ENCODE measurements around the gene ENAM.
A peak's percentile ranks its signal among the peaks of the same experiment; 100 is the strongest.

ENAM gene

DNA sequence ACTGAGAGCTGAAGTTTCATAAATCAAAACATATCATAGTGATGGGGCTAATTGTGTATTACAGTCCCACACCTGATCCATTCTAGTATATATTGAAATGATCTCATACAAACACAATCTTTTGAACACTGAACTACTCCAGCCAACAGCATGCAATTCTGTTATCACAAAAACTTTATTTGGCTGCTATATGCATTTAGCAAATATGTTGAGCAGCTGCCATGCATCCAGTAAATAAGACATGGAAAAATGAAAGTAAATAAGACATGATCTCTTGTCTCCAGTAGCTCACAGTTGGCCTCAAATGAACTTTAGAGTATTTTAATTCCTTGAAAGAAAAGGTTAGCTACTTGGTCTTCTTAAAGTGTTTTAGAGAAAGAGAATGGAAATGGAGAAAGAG lies 34.3 kb upstream of the ENAM start:
- no peak overlapping the region for H3K4me3 ChIP-seq (ENCODE audit: low read depth, low read length)
- TF ChIP-seq, protein P1, sequence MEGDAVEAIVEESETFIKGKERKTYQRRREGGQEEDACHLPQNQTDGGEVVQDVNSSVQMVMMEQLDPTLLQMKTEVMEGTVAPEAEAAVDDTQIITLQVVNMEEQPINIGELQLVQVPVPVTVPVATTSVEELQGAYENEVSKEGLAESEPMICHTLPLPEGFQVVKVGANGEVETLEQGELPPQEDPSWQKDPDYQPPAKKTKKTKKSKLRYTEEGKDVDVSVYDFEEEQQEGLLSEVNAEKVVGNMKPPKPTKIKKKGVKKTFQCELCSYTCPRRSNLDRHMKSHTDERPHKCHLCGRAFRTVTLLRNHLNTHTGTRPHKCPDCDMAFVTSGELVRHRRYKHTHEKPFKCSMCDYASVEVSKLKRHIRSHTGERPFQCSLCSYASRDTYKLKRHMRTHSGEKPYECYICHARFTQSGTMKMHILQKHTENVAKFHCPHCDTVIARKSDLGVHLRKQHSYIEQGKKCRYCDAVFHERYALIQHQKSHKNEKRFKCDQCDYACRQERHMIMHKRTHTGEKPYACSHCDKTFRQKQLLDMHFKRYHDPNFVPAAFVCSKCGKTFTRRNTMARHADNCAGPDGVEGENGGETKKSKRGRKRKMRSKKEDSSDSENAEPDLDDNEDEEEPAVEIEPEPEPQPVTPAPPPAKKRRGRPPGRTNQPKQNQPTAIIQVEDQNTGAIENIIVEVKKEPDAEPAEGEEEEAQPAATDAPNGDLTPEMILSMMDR (IDR thresholded peaks at IDR 0.05; ENCODE audit: borderline replicate concordance, insufficient read depth, low read depth, low read length): no peak

DNA sequence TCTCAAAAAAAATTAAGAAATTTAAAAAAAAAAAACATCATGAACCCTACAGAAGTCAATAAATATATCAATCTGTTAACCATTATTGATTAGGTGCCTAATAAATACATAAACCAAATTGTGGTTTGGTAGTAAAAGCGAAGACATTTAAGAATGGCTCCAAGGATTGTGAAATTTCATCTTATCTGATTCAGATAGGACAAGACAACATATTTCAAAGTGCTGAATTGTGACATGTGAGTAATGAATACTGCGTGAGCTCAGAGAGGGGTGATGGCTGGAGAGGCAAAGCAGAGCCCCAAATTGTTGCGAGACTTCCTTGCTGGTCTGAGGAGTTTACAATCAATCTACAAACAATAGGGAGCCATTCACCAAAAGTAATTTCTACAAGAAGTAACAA lies 28.2 kb upstream of the ENAM start:
- TF ChIP-seq, protein P1 (IDR thresholded peaks at IDR 0.05; ENCODE audit: borderline replicate concordance, insufficient read depth, low read depth, low read length): no peak
- no peak overlapping the region for H3K4me3 ChIP-seq (ENCODE audit: low read depth, low read length)

DNA sequence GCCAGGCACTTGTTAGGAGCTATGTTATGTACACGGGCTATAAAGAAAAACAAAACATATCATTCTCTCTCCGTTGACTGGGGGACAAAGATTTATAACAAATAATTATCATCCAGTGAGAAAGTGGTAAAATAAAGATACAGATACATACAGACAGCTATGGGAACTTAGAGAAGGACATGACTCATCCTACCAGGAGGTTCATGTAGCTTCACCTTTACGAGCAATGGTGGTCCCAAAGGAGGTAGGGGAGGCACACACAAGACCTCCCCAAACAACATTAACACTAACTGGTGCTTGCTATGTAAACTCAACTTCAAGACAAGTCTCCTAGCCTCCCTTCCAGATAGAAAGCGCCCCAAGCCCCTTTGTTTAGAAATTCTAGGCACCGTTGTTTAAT lies 27.6 kb upstream of the ENAM start:
- TF ChIP-seq, protein P1 (IDR thresholded peaks at IDR 0.05; ENCODE audit: borderline replicate concordance, insufficient read depth, low read depth, low read length): no peak

DNA sequence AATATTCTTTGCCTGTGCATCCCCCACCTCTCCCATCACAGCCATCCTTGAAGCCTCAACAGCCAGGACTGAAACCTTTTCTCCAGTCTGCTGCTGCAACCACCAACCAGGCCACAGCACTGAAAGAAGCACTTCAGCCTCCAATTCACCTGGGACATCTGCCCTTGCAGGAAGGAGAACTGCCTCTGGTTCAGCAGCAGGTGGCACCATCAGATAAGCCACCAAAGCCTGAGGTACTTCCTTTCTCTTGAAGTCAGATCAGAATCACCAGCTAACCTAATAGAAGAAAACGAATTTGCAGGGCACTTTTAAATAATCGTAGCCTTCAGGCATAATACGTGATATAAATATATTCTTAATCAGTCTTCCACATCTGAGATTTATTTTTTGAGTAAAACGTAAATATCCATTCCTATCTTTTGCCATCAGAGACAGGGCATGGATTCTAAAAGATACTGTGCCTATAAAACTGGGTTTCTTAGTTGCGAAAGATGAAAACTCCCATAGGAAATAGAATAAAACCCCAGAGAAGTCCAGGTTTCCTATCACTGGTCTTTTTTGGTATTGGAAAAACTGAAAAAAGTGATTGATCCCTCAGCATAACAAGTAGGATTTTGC lies 27.0 kb upstream of the ENAM start:
- TF ChIP-seq, protein P1 (IDR thresholded peaks at IDR 0.05; ENCODE audit: borderline replicate concordance, insufficient read depth, low read depth, low read length): peak; percentile 79
- H3K4me3 ChIP-seq (ENCODE audit: low read depth, low read length): no peak overlapping the region

More for the DNA sequence above, 27.6 kb upstream of the ENAM start:
- no peak overlapping the region for H3K4me3 ChIP-seq (ENCODE audit: low read depth, low read length)

DNA sequence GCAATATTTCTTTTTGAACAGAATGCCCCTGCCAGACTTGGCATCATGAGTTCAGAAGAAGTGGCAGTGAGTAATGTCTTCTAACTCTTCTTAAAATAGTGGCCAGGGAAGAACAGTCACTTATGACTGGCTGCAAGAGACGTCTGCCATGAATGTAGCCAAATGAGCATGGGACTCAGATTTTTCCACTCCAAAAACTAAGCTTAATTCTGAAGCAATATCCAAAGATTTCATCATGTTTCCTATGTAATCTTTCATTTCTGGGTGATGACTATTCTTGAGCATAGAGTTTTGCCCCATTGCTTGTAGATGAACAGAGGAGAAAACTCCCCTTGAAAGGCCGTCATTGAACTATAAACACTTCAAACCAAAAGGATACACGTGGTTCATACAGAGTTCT lies 24.7 kb upstream of the ENAM start:
- no peak overlapping the region for H3K4me3 ChIP-seq (ENCODE audit: low read depth, low read length)
- TF ChIP-seq, protein P1 (IDR thresholded peaks at IDR 0.05; ENCODE audit: borderline replicate concordance, insufficient read depth, low read depth, low read length): no peak

DNA sequence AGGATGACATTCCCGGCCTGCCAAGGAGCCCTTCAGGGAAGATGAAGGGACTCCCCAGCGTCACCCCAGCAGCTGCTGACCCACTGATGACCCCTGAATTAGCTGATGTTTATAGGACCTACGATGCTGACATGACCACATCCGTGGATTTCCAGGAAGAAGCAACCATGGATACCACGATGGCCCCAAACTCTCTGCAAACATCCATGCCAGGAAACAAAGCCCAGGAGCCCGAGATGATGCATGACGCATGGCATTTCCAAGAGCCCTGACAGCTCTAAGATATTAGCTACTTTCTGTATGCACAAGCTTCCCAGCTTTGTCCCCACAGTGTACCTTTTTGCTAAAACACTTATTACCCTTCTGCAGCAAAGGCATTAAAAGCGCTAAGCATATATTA lies 22.1 kb upstream of the ENAM start:
- TF ChIP-seq, protein P1 (IDR thresholded peaks at IDR 0.05; ENCODE audit: borderline replicate concordance, insufficient read depth, low read depth, low read length): no peak
- H3K4me3 ChIP-seq (ENCODE audit: low read depth, low read length): no peak overlapping the region

DNA sequence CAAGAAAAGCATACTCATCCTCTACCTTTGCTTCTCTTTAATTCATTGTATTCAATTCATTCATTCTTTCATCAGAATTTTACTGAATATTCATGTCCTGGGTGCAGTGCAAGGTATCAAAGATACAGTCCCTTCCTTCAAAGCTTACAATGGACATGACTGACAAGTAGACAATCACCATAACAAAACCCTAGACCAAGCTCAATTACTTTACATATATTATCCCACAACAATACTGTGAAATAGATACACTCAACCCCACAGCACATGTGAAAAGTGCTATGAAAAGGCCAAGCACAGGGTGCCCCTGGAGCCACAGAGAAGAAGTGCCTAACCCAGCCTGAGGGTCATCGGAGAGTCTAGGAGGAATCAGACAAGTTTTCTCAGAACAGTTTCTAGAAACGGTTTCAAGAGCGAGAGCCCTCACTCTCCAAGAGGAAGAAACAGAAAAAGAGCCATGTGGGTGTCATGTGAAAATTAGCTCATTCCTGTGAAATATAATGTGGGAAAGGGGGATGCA lies 21.1 kb upstream of the ENAM start:
- TF ChIP-seq, protein P1 (IDR thresholded peaks at IDR 0.05; ENCODE audit: borderline replicate concordance, insufficient read depth, low read depth, low read length): no peak
- no peak overlapping the region for H3K4me3 ChIP-seq (ENCODE audit: low read depth, low read length)

Measured in GM12875 (cell line).